ENCODE results near the gene TNRC18.

DNA sequence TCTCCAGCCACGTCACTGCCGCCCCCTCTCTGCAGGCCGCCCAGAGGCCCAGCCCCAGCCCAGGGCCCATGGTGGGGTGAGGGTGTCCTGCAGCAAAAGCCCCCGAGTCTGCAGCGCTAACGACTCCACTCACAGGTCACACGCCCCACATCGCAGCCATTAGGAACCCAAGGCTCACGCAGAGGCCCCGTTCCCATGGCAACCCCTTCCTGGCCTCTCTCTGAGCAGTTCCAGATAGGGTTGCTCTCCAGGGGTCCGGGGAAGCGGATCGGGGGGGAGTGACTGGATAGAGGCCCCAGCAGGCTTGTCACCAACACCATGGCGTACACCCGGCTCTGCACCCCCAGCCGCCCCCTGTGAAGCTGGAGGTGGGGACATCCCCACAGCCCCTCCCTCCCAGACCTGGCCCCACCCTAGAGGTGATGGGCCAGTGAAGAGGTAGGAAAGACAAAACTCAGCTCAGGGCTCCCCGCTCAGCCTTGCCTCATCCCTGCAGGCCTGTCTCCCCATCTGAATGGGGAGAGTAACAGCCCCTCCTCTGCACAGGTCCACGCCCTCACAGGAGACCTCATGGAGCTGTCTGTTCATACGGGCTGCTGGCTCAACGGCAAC, 41.2 kb downstream of the TNRC18 start:
- TF ChIP-seq EP300 (IDR thresholded peaks at IDR 0.05; ENCODE audit: borderline replicate concordance in 1 of 2, low read depth in 2 of 2, low read length in 2 of 2): no peak
- TF ChIP-seq POLR2A (IDR thresholded peaks at IDR 0.05; ENCODE audit: control extremely low read depth in 1 of 2, low read depth in 2 of 2, low read length in 2 of 2): no peak
- TF ChIP-seq SUZ12 (IDR thresholded peaks at IDR 0.05; ENCODE audit: low read length): no peak
- TF ChIP-seq TEAD4 (IDR thresholded peaks at IDR 0.05; ENCODE audit: low read depth, low read length): no peak
- TF ChIP-seq SIRT6 (IDR thresholded peaks at IDR 0.05; ENCODE audit: low read length): no peak
